H9 (cell line): ENCODE measurements around the gene TMEM123. TPM values are rescaled to one million over a fixed set of nuclear protein-coding genes. Genes with fewer than 3 reads are reported as not detected.

ENCODE experiments used
- DNase-seq: peaks from one replicate; pipeline ENCODE4 v3.0.0-alpha.2; 2017
- H2AFZ ChIP-seq: one replicate; pipeline ENCODE4 v1.6.1; 2013; ENCODE audit warnings: mild to moderate bottlenecking, low read length, control low read depth, moderate library complexity
- H2AK5ac ChIP-seq: 2 replicates; pipeline ENCODE4 v1.6.1; 2013; ENCODE audit warnings: low read length, control low read depth, mixed read lengths; ENCODE audit not compliant: insufficient read length
- H2BK120ac ChIP-seq: one replicate; pipeline ENCODE4 v1.6.1; 2013; ENCODE audit warnings: low read depth, mild to moderate bottlenecking, low read length, control low read depth, inconsistent platforms; ENCODE audit not compliant: poor library complexity, severe bottlenecking
- H2BK12ac ChIP-seq: 2 replicates; pipeline ENCODE4 v1.6.1; 2013; ENCODE audit warnings: low read length, control low read depth, mixed read lengths, low read depth; ENCODE audit not compliant: insufficient read length
- H2BK15ac ChIP-seq: 2 replicates; pipeline ENCODE4 v1.6.1; 2013; ENCODE audit warnings: low read depth, low read length, control low read depth
- H2BK20ac ChIP-seq: one replicate; pipeline ENCODE4 v1.6.1; 2013; ENCODE audit warnings: low read depth, mild to moderate bottlenecking, low read length, control low read depth, inconsistent platforms; ENCODE audit not compliant: poor library complexity, severe bottlenecking
- H2BK5ac ChIP-seq: 2 replicates; pipeline ENCODE4 v1.6.1; 2013; ENCODE audit warnings: low read length, control low read depth, mixed read lengths; ENCODE audit not compliant: insufficient read length
- H3K14ac ChIP-seq: 2 replicates; pipeline ENCODE4 v1.6.1; 2013; ENCODE audit warnings: low read length, control low read depth; ENCODE audit not compliant: insufficient read depth
- H3K18ac ChIP-seq: 2 replicates; pipeline ENCODE4 v1.6.1; 2013; ENCODE audit warnings: low read depth, mild to moderate bottlenecking, mixed read lengths, low read length, control low read depth; ENCODE audit not compliant: insufficient read length
- H3K23ac ChIP-seq: 2 replicates; pipeline ENCODE4 v1.6.1; 2013; ENCODE audit warnings: low read length, control low read depth, mixed read lengths, low read depth; ENCODE audit not compliant: insufficient read length
- H3K23me2 ChIP-seq: 2 replicates; pipeline ENCODE4 v1.6.1; 2013; ENCODE audit warnings: low read depth, mild to moderate bottlenecking, mixed read lengths, low read length, control low read depth; ENCODE audit not compliant: insufficient read length, poor library complexity, severe bottlenecking
- H3K27ac ChIP-seq: 2 replicates; pipeline ENCODE4 v1.5.1; 2013; ENCODE audit warnings: low read length, control low read depth, mixed read lengths, low read depth; ENCODE audit not compliant: insufficient read length
- H3K27me3 ChIP-seq: 2 replicates; pipeline ENCODE4 v1.6.1; 2013; ENCODE audit warnings: low read length, control low read depth, inconsistent platforms; ENCODE audit not compliant: insufficient read depth
- H3K4ac ChIP-seq: 2 replicates; pipeline ENCODE4 v1.6.1; 2013; ENCODE audit warnings: low read depth, mild to moderate bottlenecking, control low read depth, inconsistent platforms, low read length, moderate library complexity
- H3K4me1 ChIP-seq: 2 replicates; pipeline ENCODE4 v1.6.1; 2013; ENCODE audit warnings: low read length, control low read depth, inconsistent platforms; ENCODE audit not compliant: insufficient read depth
- H3K4me2 ChIP-seq: 2 replicates; pipeline ENCODE4 v1.6.1; 2013; ENCODE audit warnings: low read length, control low read depth, mixed read lengths; ENCODE audit not compliant: insufficient read length, insufficient read depth
- H3K56ac ChIP-seq: 2 replicates; pipeline ENCODE4 v1.6.1; 2013; ENCODE audit warnings: low read depth, mild to moderate bottlenecking, mixed read lengths, low read length, control low read depth; ENCODE audit not compliant: insufficient read length
- H3K79me1 ChIP-seq: 2 replicates; pipeline ENCODE4 v1.6.1; 2013; ENCODE audit warnings: low read depth, mild to moderate bottlenecking, moderate library complexity, low read length, control low read depth, inconsistent platforms; ENCODE audit not compliant: insufficient read depth, poor library complexity, severe bottlenecking
- H3K79me2 ChIP-seq: 2 replicates; pipeline ENCODE4 v1.6.1; 2013; ENCODE audit warnings: low read length, control low read depth, inconsistent platforms; ENCODE audit not compliant: insufficient read depth
- H3K9ac ChIP-seq: 2 replicates; pipeline ENCODE4 v1.6.1; 2013; ENCODE audit warnings: low read length, control low read depth, mixed read lengths; ENCODE audit not compliant: insufficient read length; ENCODE audit errors: extremely low read depth
- H3K9me3 ChIP-seq: one replicate; pipeline ENCODE4 v1.6.1; 2013; ENCODE audit warnings: low read depth, low read length, inconsistent platforms; ENCODE audit not compliant: control insufficient read depth
- H3T11ph ChIP-seq: one replicate; pipeline ENCODE4 v1.6.1; 2013; ENCODE audit warnings: mild to moderate bottlenecking, low read length, control low read depth, inconsistent platforms
- H4K20me1 ChIP-seq: one replicate; pipeline ENCODE4 v1.6.1; 2013; ENCODE audit not compliant: control insufficient read depth, insufficient read length, insufficient read depth
- H4K5ac ChIP-seq: 2 replicates; pipeline ENCODE4 v1.6.1; 2013; ENCODE audit warnings: low read depth, mild to moderate bottlenecking, mixed read lengths, low read length, control low read depth; ENCODE audit not compliant: insufficient read length
- H4K8ac ChIP-seq: replicated peaks from 2 replicates; pipeline ENCODE4 v1.6.1; 2013; ENCODE audit warnings: low read length, control low read depth, mixed read lengths, low read depth; ENCODE audit not compliant: insufficient read length
- H4K91ac ChIP-seq: 2 replicates; pipeline ENCODE4 v1.6.1; 2013; ENCODE audit warnings: low read depth, mild to moderate bottlenecking, moderate library complexity, mixed read lengths, low read length, control low read depth; ENCODE audit not compliant: insufficient read length
- H3K27ac Mint-ChIP-seq, 3 experiments: 2 replicates in 2 of 3; 3 replicates in 1 of 3; pipeline ENCODE4 v1.8.0; 2020 to 2021; ENCODE audit warnings: mixed read lengths in 3 of 3, mild to moderate bottlenecking in 1 of 3, moderate library complexity in 1 of 3
- H3K27me3 Mint-ChIP-seq: 2 replicates; pipeline ENCODE4 v1.8.0; 2021; ENCODE audit warnings: low read depth, mild to moderate bottlenecking, moderate library complexity, mixed read lengths
- H3K36me3 Mint-ChIP-seq, 3 experiments: 2 replicates in 2 of 3; 3 replicates in 1 of 3; pipeline ENCODE4 v1.8.0; 2020 to 2021; ENCODE audit warnings: low read depth in 3 of 3, mixed read lengths in 3 of 3; ENCODE audit not compliant: insufficient read depth in 1 of 3
- H3K4me1 Mint-ChIP-seq, 2 experiments: 2 replicates each; pipeline ENCODE4 v1.8.0; 2020; ENCODE audit warnings: mixed read lengths in 2 of 2
- H3K4me3 Mint-ChIP-seq, 2 experiments: 2 replicates in 1 of 2; 3 replicates in 1 of 2; pipeline ENCODE4 v1.8.0; 2020 to 2021; ENCODE audit warnings: mild to moderate bottlenecking in 2 of 2, mixed read lengths in 2 of 2, moderate library complexity in 1 of 2
- H3K9me3 Mint-ChIP-seq, 2 experiments: 2 replicates in 1 of 2; 3 replicates in 1 of 2; pipeline ENCODE4 v1.8.0; 2020; ENCODE audit warnings: mild to moderate bottlenecking in 2 of 2, mixed read lengths in 2 of 2, moderate library complexity in 1 of 2
- WGBS: extraction: QIAGEN DNeasy Blood & Tissue Kit; methylation state at CpG from one replicate; pipeline ENCODE4 v1.1.7; 2013; ENCODE audit warnings: missing lambda C conversion rate, low lambda C conversion rate, mixed read lengths; ENCODE audit not compliant: insufficient read length; ENCODE audit errors: extremely low coverage; 5-methylcytosine and 5-hydroxymethylcytosine counted together
- total RNA-seq: library from RNA; stranded (reverse); gene quantifications from 2 replicates; pipeline ENCODE4 v1.2.1, GENCODE V29; 2021
- TF ChIP-seq, protein P1 (sequence below): fragments of 200-600 bp; sonication (generic); conservative IDR thresholded peaks from 3 replicates; pipeline ENCODE4 v1.8.0; 2021; ENCODE audit warnings: antibody characterized with exemption, mild to moderate bottlenecking

TMEM123 gene
- total RNA-seq, 1 experiment from 2014 or later = 76.7 TPM

DNA sequence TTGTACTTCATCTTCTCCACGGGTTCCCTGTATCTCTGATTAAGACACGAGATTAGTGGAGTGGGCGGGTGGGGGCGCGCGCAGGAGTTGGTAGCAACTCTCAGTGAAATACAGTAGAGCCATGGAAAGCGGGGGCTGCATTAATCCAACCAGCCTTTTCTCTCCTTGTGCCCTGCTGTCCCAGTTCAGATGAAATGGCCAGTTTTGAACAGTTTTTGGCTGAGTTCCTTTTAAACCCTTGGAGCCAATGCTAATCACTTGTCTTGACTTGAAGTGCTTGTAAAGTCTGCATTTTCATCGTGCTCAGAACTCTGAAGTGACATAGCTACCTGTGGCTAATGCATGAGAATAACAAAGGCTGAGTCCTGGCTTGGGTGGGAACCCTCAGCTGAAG, 734 bp upstream of the TMEM123 start:
- no peak overlapping the region for H2BK120ac ChIP-seq
- Mint-ChIP-seq H3K36me3 (peaks cover 0 to 2% (median 0%) of the 10 kb centered on the region in 3 experiments; a peak in 2 of 7 replicates), H3K27me3 (peaks cover 71% of the 10 kb centered on the region), H3K4me3 (peak overlapping the region; percentile 92 to 96), H3K27ac (peak overlapping the region in 2 of 3 experiments; percentile 95 to 99; a peak in 4 of 7 replicates), H3K9me3 (no peaks in the 10 kb centered on the region; a peak in 1 of 5 replicates), H3K4me1 (peaks cover 54 to 55% of the 10 kb centered on the region in 2 experiments)
- H3K9ac ChIP-seq = peak overlapping the region; percentile 79
- no peak overlapping the region for H3K4ac ChIP-seq
- peaks cover 7% of the 10 kb centered on the region; the same call in 1 of the 2 replicates for H3K27me3 ChIP-seq
- peaks cover 3% of the 10 kb centered on the region for H3K4me1 ChIP-seq
- H2BK20ac ChIP-seq = no peak overlapping the region
- H4K5ac ChIP-seq = no peak overlapping the region
- H3K79me1 ChIP-seq = peaks cover 3% of the 10 kb centered on the region
- H2BK12ac ChIP-seq = no peak overlapping the region
- H2BK5ac ChIP-seq = no peak overlapping the region
- no peak overlapping the region for H3K18ac ChIP-seq
- H2AFZ ChIP-seq = no peak overlapping the region
- no CpG with 5 or more reads among the region's 8 CpGs for WGBS
- H4K91ac ChIP-seq = no peak overlapping the region
- no peak overlapping the region for H2AK5ac ChIP-seq
- no peak overlapping the region for H3K23ac ChIP-seq
- no peak overlapping the region for H3K14ac ChIP-seq
- H2BK15ac ChIP-seq = no peak overlapping the region
- no peak overlapping the region for H3K56ac ChIP-seq
- H3T11ph ChIP-seq = no peak overlapping the region
- H3K9me3 ChIP-seq = no peaks in the 10 kb centered on the region
- H3K4me2 ChIP-seq = peak overlapping the region; percentile 87
- peak; percentile 38 for DNase-seq
- TF ChIP-seq, protein P1, sequence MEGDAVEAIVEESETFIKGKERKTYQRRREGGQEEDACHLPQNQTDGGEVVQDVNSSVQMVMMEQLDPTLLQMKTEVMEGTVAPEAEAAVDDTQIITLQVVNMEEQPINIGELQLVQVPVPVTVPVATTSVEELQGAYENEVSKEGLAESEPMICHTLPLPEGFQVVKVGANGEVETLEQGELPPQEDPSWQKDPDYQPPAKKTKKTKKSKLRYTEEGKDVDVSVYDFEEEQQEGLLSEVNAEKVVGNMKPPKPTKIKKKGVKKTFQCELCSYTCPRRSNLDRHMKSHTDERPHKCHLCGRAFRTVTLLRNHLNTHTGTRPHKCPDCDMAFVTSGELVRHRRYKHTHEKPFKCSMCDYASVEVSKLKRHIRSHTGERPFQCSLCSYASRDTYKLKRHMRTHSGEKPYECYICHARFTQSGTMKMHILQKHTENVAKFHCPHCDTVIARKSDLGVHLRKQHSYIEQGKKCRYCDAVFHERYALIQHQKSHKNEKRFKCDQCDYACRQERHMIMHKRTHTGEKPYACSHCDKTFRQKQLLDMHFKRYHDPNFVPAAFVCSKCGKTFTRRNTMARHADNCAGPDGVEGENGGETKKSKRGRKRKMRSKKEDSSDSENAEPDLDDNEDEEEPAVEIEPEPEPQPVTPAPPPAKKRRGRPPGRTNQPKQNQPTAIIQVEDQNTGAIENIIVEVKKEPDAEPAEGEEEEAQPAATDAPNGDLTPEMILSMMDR = no peak
- no peak overlapping the region for H3K27ac ChIP-seq
- peaks cover 17% of the 10 kb centered on the region for H3K23me2 ChIP-seq
- no peaks in the 10 kb centered on the region for H4K20me1 ChIP-seq
- no peaks in the 10 kb centered on the region for H3K79me2 ChIP-seq
- H4K8ac ChIP-seq = no peak overlapping the region
